HG03521 (cell line): ENCODE data around the gene LDB2.

ENCODE experiments used
- ATAC-seq: cut with Tn5 transposase; IDR thresholded peaks from one replicate; pipeline ENCODE4 v1.9.1; 2021; ENCODE audit warnings: mild to moderate bottlenecking, moderate library complexity; ENCODE audit not compliant: unreplicated experiment

LDB2 gene

GRCh38 chr4:16809064-16809463, 89.4 kb downstream of the LDB2 start:
- ATAC-seq: no peak

DNA sequence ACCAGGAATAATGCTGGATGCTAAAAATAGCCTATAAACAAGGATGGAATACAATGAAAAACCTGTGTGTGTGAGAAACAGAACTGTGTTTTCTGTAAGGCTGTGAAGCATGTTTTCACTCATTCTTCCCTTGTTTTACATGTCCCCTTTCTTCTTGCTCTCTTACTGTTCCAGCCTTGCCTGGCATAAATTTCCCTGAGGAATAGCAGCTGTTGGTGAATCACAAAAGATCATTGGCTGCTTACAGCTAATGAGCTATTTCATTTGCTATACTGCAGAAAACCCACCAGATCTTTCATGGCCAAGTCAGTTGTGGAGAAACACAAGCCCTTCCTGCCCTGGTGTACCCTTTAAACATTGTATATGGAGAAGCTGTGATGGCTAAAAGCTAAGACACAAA, 91.1 kb downstream of the LDB2 start:
- no peak for ATAC-seq

DNA sequence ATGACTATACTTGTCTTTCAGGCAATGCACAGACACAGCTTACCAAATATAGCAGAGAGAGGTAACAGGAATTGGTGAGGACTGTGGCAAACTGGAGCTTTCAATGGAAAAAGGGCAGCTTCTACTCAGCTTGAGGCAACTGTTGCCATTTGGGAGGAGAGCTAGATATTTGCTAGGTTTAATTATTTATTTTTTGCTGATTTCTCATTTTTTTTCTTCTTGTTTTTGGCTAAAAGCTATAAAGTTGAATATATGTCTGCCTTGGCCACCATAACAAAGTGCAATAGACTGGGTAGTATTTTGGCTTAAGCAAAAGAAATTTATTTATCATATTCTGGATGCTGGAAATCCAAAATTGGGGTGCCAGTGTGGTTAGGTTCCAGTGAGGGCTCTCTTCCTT, 93.9 kb downstream of the LDB2 start:
- ATAC-seq: no peak

DNA sequence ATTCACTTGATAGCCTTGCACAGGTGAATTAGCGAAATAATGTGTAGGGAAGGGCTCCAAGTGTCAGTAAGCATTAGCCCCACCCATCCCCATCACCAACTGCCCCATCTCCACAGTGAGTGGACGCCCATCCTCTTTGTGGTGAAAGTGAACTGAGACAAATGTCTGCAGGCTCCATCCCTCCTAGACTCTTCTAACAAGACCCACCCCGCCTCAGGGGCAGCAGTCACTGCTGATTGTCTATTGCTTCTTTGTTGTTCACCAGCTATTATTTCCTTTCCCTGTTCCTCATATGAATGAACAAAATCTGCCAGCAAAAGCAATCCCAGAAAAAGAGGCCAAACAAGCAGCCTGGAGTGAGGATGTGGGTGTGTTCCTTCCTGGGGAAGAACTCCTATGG, 96.4 kb downstream of the LDB2 start:
- ATAC-seq: no peak

- ATAC-seq: no peak
Observed at GRCh38 chr4:16801356-16801755, 97.1 kb downstream of the LDB2 start.

DNA sequence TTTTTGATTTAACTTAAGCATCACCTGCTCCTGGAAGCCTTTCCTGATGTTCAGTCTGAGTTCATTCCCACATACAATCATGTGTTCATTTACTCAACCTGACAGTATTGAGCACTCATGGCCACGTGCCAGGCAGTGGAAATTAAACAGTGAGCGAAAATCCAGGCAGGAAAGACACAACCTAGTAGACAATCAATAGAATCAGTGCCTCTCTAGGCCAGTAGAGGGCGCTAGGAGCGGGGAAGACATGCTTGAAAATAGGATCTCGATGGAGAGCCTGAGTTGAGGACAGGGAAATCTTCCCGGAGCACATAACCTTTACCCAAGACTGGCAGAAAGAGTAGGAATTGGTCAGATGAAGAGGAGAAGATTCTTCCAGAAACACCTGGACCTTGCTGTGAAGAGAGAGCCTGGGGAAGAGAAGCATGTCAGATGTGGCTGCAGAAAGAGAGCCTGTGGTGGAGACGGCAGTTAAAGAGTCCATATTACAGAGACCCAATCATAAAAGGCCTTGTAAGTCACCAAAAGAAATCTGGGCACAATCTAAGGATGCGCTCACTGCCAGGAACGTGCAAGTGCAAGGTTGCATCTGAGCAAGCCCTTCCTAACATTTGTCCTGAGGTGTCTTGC, 103.5 kb downstream of the LDB2 start:
- ATAC-seq: no peak

DNA sequence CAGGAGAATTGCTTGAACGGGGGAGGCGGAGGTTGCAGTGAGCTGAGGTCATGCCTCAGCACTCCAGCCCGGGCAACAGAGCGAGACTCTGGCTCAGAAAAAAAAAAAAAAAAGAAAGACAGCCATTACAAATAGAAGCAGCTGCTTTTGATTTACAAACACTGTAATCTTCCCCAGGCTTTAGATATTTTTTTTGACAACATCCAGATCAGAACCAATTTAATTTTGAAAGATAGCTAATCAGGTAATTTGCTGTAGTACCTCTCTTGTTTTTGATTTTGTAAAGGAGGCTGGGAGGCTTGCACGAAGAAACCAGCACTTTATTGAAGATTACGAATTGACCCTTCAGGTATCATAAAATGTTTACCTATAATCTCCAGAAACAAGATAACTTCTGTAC, 107.0 kb downstream of the LDB2 start:
- no peak for ATAC-seq

DNA sequence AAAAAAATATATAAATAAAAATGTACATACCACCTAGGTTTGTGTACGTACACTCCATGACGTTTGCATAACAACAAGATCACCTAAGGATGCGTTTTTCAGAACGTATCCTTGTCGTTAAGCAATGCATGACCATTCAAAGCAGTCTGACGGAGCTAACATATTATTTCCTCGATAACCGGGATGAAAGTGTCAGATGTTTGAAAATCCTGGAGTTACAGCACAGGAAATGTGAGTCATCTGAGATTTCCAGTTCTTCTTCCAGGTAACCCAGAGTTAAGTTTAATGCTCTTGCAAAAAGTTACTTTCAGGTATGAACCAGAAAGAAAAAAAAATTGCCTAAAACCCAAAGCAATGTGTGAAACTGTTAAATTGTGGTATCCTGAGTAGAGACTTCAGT, 107.9 kb downstream of the LDB2 start:
- ATAC-seq: no peak

- no peak for ATAC-seq
Observed at GRCh38 chr4:16788868-16789267, 109.6 kb downstream of the LDB2 start.

GRCh38 chr4:16785793-16786527, 112.5 kb downstream of the LDB2 start:
- no peak for ATAC-seq

- ATAC-seq: no peak
Observed at GRCh38 chr4:16783119-16783518, 115.3 kb downstream of the LDB2 start.

DNA sequence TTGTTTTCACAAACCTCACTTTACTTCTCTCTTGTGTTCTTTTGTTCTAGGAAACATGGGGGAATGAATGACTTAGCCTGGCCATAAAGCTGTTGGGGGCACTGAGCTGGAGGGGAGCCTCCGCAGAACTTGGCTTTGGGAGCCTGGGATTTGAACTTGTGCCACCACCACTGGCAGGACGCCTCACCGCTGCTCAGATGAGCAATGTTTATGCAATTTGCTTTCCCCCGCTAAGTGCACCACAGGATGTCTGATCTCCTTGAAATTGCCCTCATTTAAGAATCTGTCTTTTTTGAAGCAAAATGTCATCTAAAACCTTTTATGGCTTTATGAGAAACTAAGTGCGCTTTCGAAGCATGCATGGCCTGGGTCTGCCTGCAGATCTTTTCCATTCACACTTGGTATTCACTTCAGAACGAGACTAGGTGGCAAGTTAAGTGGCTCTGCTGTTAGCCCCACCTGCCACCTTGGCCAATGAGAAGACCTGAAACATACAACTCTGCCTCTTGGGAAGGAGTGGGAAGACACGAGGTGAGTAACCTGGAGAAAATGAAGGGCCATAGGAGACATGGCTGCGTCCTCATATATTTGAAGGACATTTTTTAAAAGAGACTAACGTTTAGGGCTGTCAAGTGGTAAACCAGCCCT, 119.3 kb downstream of the LDB2 start:
- ATAC-seq: no peak

GRCh38 chr4:16777726-16778125, 120.7 kb downstream of the LDB2 start:
- ATAC-seq: no peak

DNA sequence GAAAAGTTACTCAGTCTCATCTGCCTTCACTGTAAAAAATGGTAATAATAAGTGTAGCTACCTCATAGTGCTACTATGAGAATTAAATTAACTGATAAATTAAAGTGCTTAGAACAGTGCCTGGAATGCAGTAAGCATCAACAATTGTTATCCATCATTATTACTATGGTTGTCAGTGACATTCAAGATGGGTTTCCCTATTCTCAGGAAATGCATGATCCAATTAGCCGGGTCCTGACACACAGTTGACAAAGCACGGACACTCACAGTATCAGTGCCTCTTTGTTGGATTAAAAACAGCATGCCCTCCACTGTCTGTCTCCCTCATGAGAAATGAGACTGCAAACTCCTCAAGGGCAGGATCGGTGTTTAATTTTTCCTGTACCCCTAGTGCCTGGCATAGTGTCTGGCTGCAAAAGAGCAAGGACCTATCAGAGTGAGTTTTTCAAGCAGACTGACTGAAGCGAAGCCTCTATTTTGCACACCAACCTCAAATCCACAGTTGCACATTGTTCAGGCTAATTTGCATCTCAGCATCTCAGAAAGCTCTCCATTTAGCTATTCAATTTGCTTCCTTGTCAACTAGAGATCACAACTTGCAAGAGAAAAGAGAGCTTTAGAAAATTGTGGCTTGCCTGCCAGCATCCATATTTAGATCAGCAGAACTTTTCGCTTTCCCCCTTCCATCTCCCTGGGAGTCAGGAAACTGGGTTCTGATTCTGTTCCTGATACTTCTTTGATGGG, 122.9 kb downstream of the LDB2 start:
- ATAC-seq: no peak

DNA sequence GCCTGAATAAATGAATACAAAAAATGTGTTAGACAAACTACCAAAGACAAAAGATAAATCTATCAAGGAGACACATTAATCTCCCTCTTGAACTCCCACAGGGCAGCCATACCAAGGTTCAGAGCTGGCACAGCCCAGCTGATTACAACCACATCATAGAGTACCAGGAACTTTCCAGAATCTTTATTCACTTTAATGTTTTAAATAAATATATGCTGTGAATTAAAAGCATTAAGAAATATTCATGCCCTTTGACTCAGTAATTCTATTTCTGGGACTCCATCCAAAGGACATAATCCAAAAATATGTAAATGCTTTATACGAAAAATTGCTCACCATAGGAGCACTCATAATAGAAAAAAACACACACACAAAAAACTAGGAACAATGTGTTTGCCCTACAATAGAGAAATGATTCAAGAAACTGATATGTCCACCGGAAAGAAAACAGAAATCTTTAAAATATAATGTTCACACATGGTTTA, 126.0 kb downstream of the LDB2 start:
- no peak for ATAC-seq

DNA sequence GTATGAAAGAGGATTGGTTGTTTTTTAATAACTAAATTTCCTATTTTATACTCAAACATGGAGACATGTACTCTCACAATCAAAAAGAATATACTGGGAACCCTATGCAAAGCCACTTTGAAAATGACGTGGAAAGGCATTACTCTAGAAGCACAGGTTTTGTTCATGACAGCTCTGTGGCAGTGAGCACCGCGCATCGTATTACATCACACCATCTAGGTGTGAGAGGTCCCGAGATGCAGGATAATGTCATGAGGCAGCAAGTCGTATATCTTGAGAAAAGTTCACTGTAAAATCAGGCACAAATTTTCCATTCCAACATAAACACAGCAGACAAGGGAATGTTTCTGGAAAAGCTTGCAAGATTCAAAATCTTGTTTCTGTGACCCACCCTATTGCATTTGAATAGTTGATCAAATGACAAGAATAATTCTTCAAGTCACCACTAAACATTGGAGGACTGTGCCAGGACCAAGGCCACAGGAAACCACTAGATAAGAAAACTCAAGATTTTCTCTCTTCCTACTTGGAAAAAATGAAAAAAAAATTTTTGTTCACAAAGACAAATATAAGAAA, 127.6 kb downstream of the LDB2 start:
- ATAC-seq: no peak

DNA sequence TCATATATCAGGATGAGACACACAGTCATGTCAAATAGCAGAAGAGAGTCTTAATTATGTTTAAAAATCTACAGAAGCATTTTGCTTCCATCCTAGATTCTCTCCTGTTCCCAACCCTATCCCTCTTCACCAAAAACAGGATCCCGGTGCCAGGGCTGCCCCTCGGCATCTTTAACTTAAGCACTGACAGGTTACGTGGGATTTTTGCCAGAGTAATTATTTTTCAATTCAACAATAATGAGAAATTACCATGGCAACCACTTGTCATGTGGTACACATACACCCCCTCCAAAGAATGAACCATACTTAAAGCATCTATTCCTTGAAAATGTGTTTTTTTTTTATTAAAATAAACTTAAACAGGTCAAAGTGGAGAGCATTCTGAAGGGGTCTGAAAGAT, 130.6 kb downstream of the LDB2 start:
- ATAC-seq: no peak

- ATAC-seq: no peak
Observed at GRCh38 chr4:16767251-16767650, 131.2 kb downstream of the LDB2 start.

DNA sequence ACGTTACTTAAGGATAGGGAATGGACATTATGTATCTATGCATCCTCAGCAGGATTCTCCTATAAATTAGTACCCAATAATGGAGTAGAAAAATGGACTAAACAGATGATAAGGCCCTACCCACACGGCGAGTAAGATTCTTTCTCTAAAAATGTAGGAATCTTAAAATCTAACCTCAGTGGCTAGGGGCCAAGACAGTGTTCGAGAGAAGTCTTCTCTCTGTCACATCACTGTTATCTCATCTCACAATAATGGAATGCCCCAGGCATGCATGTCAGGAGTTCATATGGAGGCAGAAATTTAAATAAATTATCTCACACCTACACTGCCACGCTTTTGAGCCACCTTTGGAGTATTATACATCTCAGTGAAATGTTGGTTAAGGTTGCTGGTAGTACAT, 132.9 kb downstream of the LDB2 start:
- ATAC-seq: no peak

DNA sequence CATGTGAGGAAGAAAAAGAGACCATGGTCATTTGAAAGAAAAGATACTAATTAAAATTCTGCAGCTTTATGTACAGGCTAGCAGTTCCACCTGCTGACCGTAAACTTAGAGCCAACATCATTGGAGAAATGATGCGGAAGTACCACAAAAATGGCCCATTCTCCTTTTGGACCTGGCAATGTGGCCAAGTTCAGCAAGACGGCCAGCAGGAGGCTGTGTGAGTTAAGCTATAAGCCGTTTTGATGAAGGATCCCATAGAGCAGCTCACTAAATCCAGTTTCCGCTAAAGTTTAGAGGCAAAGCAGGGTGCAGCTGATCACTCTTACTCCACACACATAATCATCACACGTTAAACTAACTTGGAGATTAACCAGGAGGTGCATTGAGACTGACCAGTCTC, 133.8 kb downstream of the LDB2 start:
- no peak for ATAC-seq
